Activated CD4-positive, alpha-beta T cell treated with anti-CD3 and anti-CD28 coated beads, Interleukin-2, amount 10 ng/mL, durations not matched to agents 7 days and 5 days (primary cell): ENCODE measurements around the gene RAB4A. TPM values are rescaled to one million over a fixed set of nuclear protein-coding genes. Genes with fewer than 3 reads are reported as not detected.
A peak's percentile ranks its signal among the peaks of the same experiment; 100 is the strongest.

ENCODE experiments used
- CTCF ChIA-PET: fragments of 350-600 bp; sonication (Branson Sonifier 250); formaldehyde crosslinking; loops from one replicate; lab custom pipeline; 2021; ENCODE audit warnings: antibody characterized with exemption; lab: Charles Lee
- POLR2A ChIA-PET: fragments of 350-600 bp; sonication (Branson Sonifier 250); formaldehyde crosslinking; loops from one replicate; lab custom pipeline; 2021; ENCODE audit warnings: antibody characterized with exemption; lab: Charles Lee
- DNase-seq: peaks from one replicate; pipeline ENCODE4 v3.0.0-alpha.2; 2020
- H3K27ac Mint-ChIP-seq: one replicate; pipeline ENCODE4 v1.8.0; 2021; ENCODE audit warnings: mild to moderate bottlenecking, moderate library complexity, mixed read lengths
- H3K27me3 Mint-ChIP-seq: one replicate; pipeline ENCODE4 v1.8.0; 2021; ENCODE audit warnings: mixed read lengths
- H3K36me3 Mint-ChIP-seq: one replicate; pipeline ENCODE4 v1.8.0; 2021; ENCODE audit warnings: low read depth, mixed read lengths
- H3K4me1 Mint-ChIP-seq: one replicate; pipeline ENCODE4 v1.8.0; 2021; ENCODE audit warnings: mixed read lengths
- H3K4me3 Mint-ChIP-seq: one replicate; pipeline ENCODE4 v1.8.0; 2021; ENCODE audit warnings: mild to moderate bottlenecking, moderate library complexity, mixed read lengths
- H3K9me3 Mint-ChIP-seq: one replicate; pipeline ENCODE4 v1.8.0; 2021; ENCODE audit warnings: mixed read lengths
- total RNA-seq, 2 experiments: library from RNA; stranded (reverse); gene quantifications; one replicate each; pipeline ENCODE4 v1.2.3, GENCODE V29; 2021

RAB4A gene
- total RNA-seq, result 10 to 100 TPM; 35.5 to 41.0 TPM

GRCh38 chr1:229270547-229271447 lies at the start of gene RAB4A:
RAB4A (plus strand) TSS chr1:229271111; CDS start chr1:229271340, 229 bp downstream.
- CTCF ChIA-PET, result interaction anchor here (0.7 to 3.0 kb wide), 4 partner anchors 15 to 188 kb away, joined by 3 to 11 read pairs (median 4); no protein-coding TSS in a partner anchor
- Mint-ChIP-seq H3K9me3 (peaks cover 3% of the 10 kb centered on the region), H3K4me3 (peak within 1 kb of the TSS; percentile 92), H3K27ac (peak within 1 kb of the TSS; percentile 91), H3K36me3 (peaks cover 16% of the 10 kb centered on the region), H3K4me1 (peaks cover 33% of the 10 kb centered on the region), H3K27me3 (peaks cover 3% of the 10 kb centered on the region)
- POLR2A ChIA-PET, result no interaction called here
- DNase-seq, result peak; percentile 73

GRCh38 chr1:229222081-229222480 lies 48.8 kb upstream of the RAB4A start:
- DNase-seq, result no peak
- no peaks in the 10 kb centered on the region for H3K9me3 Mint-ChIP-seq
- H3K27me3 Mint-ChIP-seq, result no peaks in the 10 kb centered on the region
- no peak overlapping the region for H3K4me3 Mint-ChIP-seq
- H3K36me3 Mint-ChIP-seq, result no peaks in the 10 kb centered on the region
- H3K27ac Mint-ChIP-seq, result no peak overlapping the region
- POLR2A ChIA-PET, result no interaction called here
- CTCF ChIA-PET, result interaction anchor here (0.5 kb wide), 1 partner anchor 365 kb away, joined by 3 read pairs; no protein-coding TSS in a partner anchor
- H3K4me1 Mint-ChIP-seq, result peaks cover 2% of the 10 kb centered on the region

- POLR2A ChIA-PET, result no interaction called here
- DNase-seq, result no peak
- no peaks in the 10 kb centered on the region for H3K36me3 Mint-ChIP-seq
- H3K27me3 Mint-ChIP-seq, result no peaks in the 10 kb centered on the region
- peaks cover 9% of the 10 kb centered on the region for H3K4me1 Mint-ChIP-seq
- H3K4me3 Mint-ChIP-seq, result no peak overlapping the region
- no peak overlapping the region for H3K27ac Mint-ChIP-seq
- H3K9me3 Mint-ChIP-seq, result no peaks in the 10 kb centered on the region
- CTCF ChIA-PET, result no interaction called here
Observed at GRCh38 chr1:229223498-229223897, 47.4 kb upstream of the RAB4A start.

- CTCF ChIA-PET, result no interaction called here
Observed at GRCh38 chr1:229224308-229224707, 46.6 kb upstream of the RAB4A start.

GRCh38 chr1:229225331-229225782 lies 45.6 kb upstream of the RAB4A start:
- Mint-ChIP-seq H3K27me3 (peaks cover 2% of the 10 kb centered on the region), H3K9me3 (no peaks in the 10 kb centered on the region), H3K36me3 (no peaks in the 10 kb centered on the region), H3K4me1 (peaks cover 17% of the 10 kb centered on the region), H3K27ac (no peak overlapping the region), H3K4me3 (no peak overlapping the region)
- ChIA-PET CTCF (no interaction called here), POLR2A (no interaction called here)
- DNase-seq, result no peak

More at GRCh38 chr1:229224308-229224707, 46.6 kb upstream of the RAB4A start:
- H3K4me1 Mint-ChIP-seq, result peaks cover 10% of the 10 kb centered on the region
- DNase-seq, result no peak
- no peak overlapping the region for H3K27ac Mint-ChIP-seq
- POLR2A ChIA-PET, result no interaction called here
- H3K27me3 Mint-ChIP-seq, result no peaks in the 10 kb centered on the region
- no peaks in the 10 kb centered on the region for H3K36me3 Mint-ChIP-seq
- no peak overlapping the region for H3K4me3 Mint-ChIP-seq
- H3K9me3 Mint-ChIP-seq, result no peaks in the 10 kb centered on the region

- H3K36me3 Mint-ChIP-seq, result no peaks in the 10 kb centered on the region
- peaks cover 2% of the 10 kb centered on the region for H3K27me3 Mint-ChIP-seq
- H3K27ac Mint-ChIP-seq, result no peak overlapping the region
- no peak for DNase-seq
- peaks cover 20% of the 10 kb centered on the region for H3K4me1 Mint-ChIP-seq
- no peaks in the 10 kb centered on the region for H3K9me3 Mint-ChIP-seq
- POLR2A ChIA-PET, result no interaction called here
- CTCF ChIA-PET, result interaction anchor here (0.8 to 4.0 kb wide), 11 partner anchors 12 to 562 kb away, joined by 3 to 23 read pairs (median 4); partner anchors contain the start of gene RHOU
- no peak overlapping the region for H3K4me3 Mint-ChIP-seq
Observed at GRCh38 chr1:229226796-229227195, 44.1 kb upstream of the RAB4A start.

GRCh38 chr1:229227298-229227919 lies 43.5 kb upstream of the RAB4A start:
- Mint-ChIP-seq H3K4me3 (no peak overlapping the region), H3K9me3 (no peaks in the 10 kb centered on the region), H3K27ac (no peak overlapping the region), H3K36me3 (no peaks in the 10 kb centered on the region), H3K27me3 (peaks cover 2% of the 10 kb centered on the region), H3K4me1 (peaks cover 21% of the 10 kb centered on the region)
- ChIA-PET CTCF (interaction anchor here (0.8 to 4.0 kb wide), 14 partner anchors 11 to 726 kb away, joined by 3 to 23 read pairs (median 3); partner anchors contain the start of gene RHOU), POLR2A (no interaction called here)
- peak; percentile 85 for DNase-seq

- peaks cover 23% of the 10 kb centered on the region for H3K4me1 Mint-ChIP-seq
- ChIA-PET POLR2A (no interaction called here), CTCF (interaction anchor here (1.0 to 4.0 kb wide), 6 partner anchors 14 to 727 kb away, joined by 3 to 23 read pairs (median 3); partner anchors contain the start of gene RHOU)
- H3K27me3 Mint-ChIP-seq, result peaks cover 3% of the 10 kb centered on the region
- H3K27ac Mint-ChIP-seq, result no peak overlapping the region
- DNase-seq, result no peak
- no peaks in the 10 kb centered on the region for H3K36me3 Mint-ChIP-seq
- no peaks in the 10 kb centered on the region for H3K9me3 Mint-ChIP-seq
- no peak overlapping the region for H3K4me3 Mint-ChIP-seq
Observed at GRCh38 chr1:229228522-229228921, 42.4 kb upstream of the RAB4A start.

- H3K4me3 Mint-ChIP-seq, result no peak overlapping the region
Observed at GRCh38 chr1:229229137-229229720, 41.7 kb upstream of the RAB4A start.

GRCh38 chr1:229229721-229230139 lies 41.2 kb upstream of the RAB4A start:
- Mint-ChIP-seq H3K27ac (no peak overlapping the region), H3K9me3 (no peaks in the 10 kb centered on the region), H3K27me3 (peaks cover 10% of the 10 kb centered on the region), H3K4me1 (peaks cover 23% of the 10 kb centered on the region), H3K36me3 (no peaks in the 10 kb centered on the region), H3K4me3 (no peak overlapping the region)
- ChIA-PET CTCF (interaction anchor here (0.5 to 4.0 kb wide), 5 partner anchors 13 to 565 kb away, joined by 3 to 23 read pairs (median 4); partner anchors contain the start of gene RHOU), POLR2A (no interaction called here)
- no peak for DNase-seq

More at GRCh38 chr1:229229137-229229720, 41.7 kb upstream of the RAB4A start:
- CTCF ChIA-PET, result interaction anchor here (0.5 to 4.0 kb wide), 5 partner anchors 13 to 565 kb away, joined by 3 to 23 read pairs (median 4); partner anchors contain the start of gene RHOU
- peaks cover 23% of the 10 kb centered on the region for H3K4me1 Mint-ChIP-seq
- no peak for DNase-seq
- no peaks in the 10 kb centered on the region for H3K9me3 Mint-ChIP-seq
- H3K36me3 Mint-ChIP-seq, result no peaks in the 10 kb centered on the region
- H3K27me3 Mint-ChIP-seq, result peaks cover 8% of the 10 kb centered on the region
- H3K27ac Mint-ChIP-seq, result no peak overlapping the region
- POLR2A ChIA-PET, result no interaction called here

- ChIA-PET POLR2A (no interaction called here), CTCF (interaction anchor here (1.0 to 4.0 kb wide), 2 partner anchors 495 to 566 kb away, joined by 5 to 23 read pairs; partner anchors contain the start of gene RHOU)
- H3K4me3 Mint-ChIP-seq, result no peak overlapping the region
- no peaks in the 10 kb centered on the region for H3K36me3 Mint-ChIP-seq
- no peak overlapping the region for H3K27ac Mint-ChIP-seq
- H3K9me3 Mint-ChIP-seq, result no peaks in the 10 kb centered on the region
- H3K4me1 Mint-ChIP-seq, result peaks cover 23% of the 10 kb centered on the region
- H3K27me3 Mint-ChIP-seq, result peaks cover 15% of the 10 kb centered on the region
- no peak for DNase-seq
Observed at GRCh38 chr1:229230140-229230892, 40.6 kb upstream of the RAB4A start.
